Astrocyte (in vitro differentiated cells and primary cell): Measurements from ENCODE around the gene OSBPL5.

Source experiments
- CTCF ChIP-seq: IDR thresholded peaks from 2 replicates; pipeline ENCODE4 v1.5.1; 2011; ENCODE audit warnings: low read depth, mild to moderate bottlenecking, inconsistent platforms, low read length, moderate library complexity; ENCODE audit not compliant: insufficient read depth
- EZH2 ChIP-seq: IDR thresholded peaks from 2 replicates; pipeline ENCODE4 v1.6.1; 2012; ENCODE audit warnings: mild to moderate bottlenecking, low read length, inconsistent platforms; ENCODE audit not compliant: insufficient read depth

DNA sequence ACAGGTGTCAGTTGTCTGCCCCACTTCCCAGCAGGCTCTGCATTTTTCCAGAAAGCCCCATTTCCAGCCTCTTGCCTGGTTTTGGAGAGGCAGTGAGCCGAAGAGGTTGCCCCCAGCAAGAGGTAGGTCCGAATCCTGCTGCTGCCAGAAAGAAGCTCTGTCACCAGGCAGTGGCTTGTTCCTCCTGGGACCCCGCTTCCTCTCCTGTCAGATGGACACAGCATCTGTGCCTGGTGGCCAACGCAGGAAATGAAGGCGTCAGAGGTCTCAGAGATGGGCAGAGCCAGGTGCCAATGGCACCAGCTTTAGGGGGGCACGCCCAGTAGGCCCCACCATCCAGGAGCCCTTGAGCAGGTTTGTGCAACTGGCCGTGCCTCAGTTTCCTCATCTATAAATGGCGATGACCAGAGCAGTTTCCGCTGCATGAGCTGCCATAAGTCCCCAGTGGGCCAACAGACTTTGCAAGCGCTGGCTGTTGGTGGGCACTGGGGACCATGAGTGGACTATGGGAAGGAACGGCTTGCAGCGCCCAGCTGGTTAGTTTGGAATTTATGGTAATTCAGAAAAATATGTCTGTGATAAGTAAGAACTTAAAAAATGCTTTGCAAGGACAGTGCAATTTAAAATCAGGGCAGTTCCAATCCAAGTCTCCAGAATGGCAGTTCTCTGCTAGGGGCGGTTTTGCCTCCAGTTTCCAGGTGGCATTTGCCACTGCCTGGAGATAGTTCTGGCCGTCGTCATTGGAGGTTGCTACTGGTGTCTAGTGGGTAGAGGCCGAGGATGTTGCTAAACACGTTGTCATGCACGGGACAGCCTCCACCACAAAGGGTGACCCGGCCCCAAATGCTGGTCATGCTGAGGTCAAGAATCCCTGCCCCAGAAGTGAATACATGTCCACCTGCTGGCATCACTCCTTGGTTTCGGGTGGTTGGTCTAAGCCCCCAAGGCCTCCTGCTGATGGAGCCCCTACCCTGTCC lies 2.3 kb upstream of the OSBPL5 start:
- no peak for TF ChIP-seq EZH2
- TF ChIP-seq CTCF: no peak
